NCI-H524 (cell line): Measurements from ENCODE around the gene PSG3.
"Not testable (repeated sequence)": the region's sequence is repeated elsewhere in the genome, so short reads cannot be mapped to it uniquely, and the experiment has no call there.

Source experiments
- DNase-seq, 2 experiments: peaks; one replicate each; lab custom pipeline; 2025; lab: John Stamatoyannopoulos, UW

The PSG3 gene

GRCh38 chr19:42740381-42740780, at the start of gene PSG3:
PSG3 (minus strand) TSS chr19:42740481; CDS start chr19:42740384, 97 bp downstream.
- DNase-seq: not testable (repeated sequence)

GRCh38 chr19:42788766-42789165, 48.5 kb upstream of the PSG3 start:
- not testable (repeated sequence) for DNase-seq

GRCh38 chr19:42787766-42788165, 47.5 kb upstream of the PSG3 start:
- not testable (repeated sequence) for DNase-seq

- peak in 1 of 2 experiments; percentile 21 for DNase-seq
These were observed 36.7 kb upstream of the PSG3 start for GRCh38 chr19:42776750-42777612.

- not testable (repeated sequence) for DNase-seq
These were observed 34.4 kb upstream of the PSG3 start for GRCh38 chr19:42774510-42775158.

GRCh38 chr19:42767319-42767718, 27.0 kb upstream of the PSG3 start:
- DNase-seq: not testable (repeated sequence)

GRCh38 chr19:42766871-42767270, 26.6 kb upstream of the PSG3 start:
- DNase-seq: not testable (repeated sequence)

- DNase-seq: no peak
These were observed 24.6 kb upstream of the PSG3 start for GRCh38 chr19:42764836-42765235.

GRCh38 chr19:42762789-42763188, 22.5 kb upstream of the PSG3 start:
- DNase-seq: no peak

- not testable (repeated sequence) for DNase-seq
These were observed 21.6 kb upstream of the PSG3 start for GRCh38 chr19:42761924-42762295.

- not testable (repeated sequence) for DNase-seq
These were observed 21.0 kb upstream of the PSG3 start for GRCh38 chr19:42760954-42761923.

GRCh38 chr19:42758667-42759066, 18.4 kb upstream of the PSG3 start:
- not testable (repeated sequence) for DNase-seq

- not testable (repeated sequence) for DNase-seq
These were observed 12.0 kb upstream of the PSG3 start for GRCh38 chr19:42752246-42752645.

- DNase-seq: not testable (repeated sequence)
These were observed 1.7 kb upstream of the PSG3 start for GRCh38 chr19:42741726-42742607.

GRCh38 chr19:42737581-42738011, 2.7 kb downstream of the PSG3 start:
- not testable (repeated sequence) for DNase-seq

GRCh38 chr19:42728341-42728740, 11.9 kb downstream of the PSG3 start:
- DNase-seq: not testable (repeated sequence)

GRCh38 chr19:42714000-42714399, 26.3 kb downstream of the PSG3 start:
- not testable (repeated sequence) for DNase-seq

- not testable (repeated sequence) for DNase-seq
These were observed 27.5 kb downstream of the PSG3 start for GRCh38 chr19:42712753-42713152.

- DNase-seq: not testable (repeated sequence)
These were observed 29.3 kb downstream of the PSG3 start for GRCh38 chr19:42710986-42711385.

- no peak for DNase-seq
These were observed 42.4 kb downstream of the PSG3 start for GRCh38 chr19:42697884-42698283.
